HepG2 (cell line): Measurements from ENCODE around the gene CDKN1C. TPM values are rescaled to one million over a fixed set of nuclear protein-coding genes. Genes with fewer than 3 reads are reported as not detected.

Source experiments
- ATAC-seq: fragments of 200-7000 bp; cut with Tn5 transposase; 3 replicates; pipeline ENCODE4 v1.9.1; 2020; ENCODE audit warnings: mild to moderate bottlenecking, moderate library complexity
- BruUV-seq: library from RNA; stranded (reverse); fragments of 400-500 nt; replicated peaks from 2 replicates; lab custom pipeline; 2021; lab: Mats Ljungman, UMichigan
- CTCF ChIA-PET: fragments of 300-600 bp; formaldehyde crosslinking; extraction: SDS; loops from one replicate; lab custom pipeline; 2021; ENCODE audit warnings: low total read pairs, inconsistent platforms, low intra/inter-chr PET ratio; lab: Yijun Ruan, JAX
- POLR2A ChIA-PET: fragments of 350-600 bp; sonication (Branson Sonifier 250); formaldehyde crosslinking; loops from one replicate; lab custom pipeline; 2020; ENCODE audit warnings: antibody characterized with exemption, inconsistent platforms; lab: Yijun Ruan, JAX
- DNase-seq: peaks from one replicate; pipeline ENCODE4 v3.0.0-alpha.2; 2015; ENCODE audit warnings: low spot score
- FAIRE-seq: peaks from 3 replicates; lab custom pipeline; 2011; peaks lifted over from hg19 to GRCh38; lab: Jason Lieb, UNC
- H2AFZ ChIP-seq: one replicate; pipeline ENCODE4 v1.6.1; 2011; ENCODE audit warnings: low read length, inconsistent platforms
- H3K27ac ChIP-seq: fragments of 300-600 bp; 3 replicates; pipeline ENCODE4 v1.8.0; 2011; ENCODE audit warnings: mixed run types, mild to moderate bottlenecking, mixed read lengths, low read length, inconsistent platforms; ENCODE audit not compliant: insufficient read depth; ENCODE audit errors: extremely low read length
- H3K27me3 ChIP-seq, 2 experiments: fragments of 200-600 bp in 1 of 2; 2 replicates in 1 of 2; 3 replicates in 1 of 2; pipeline versions ENCODE4 v1.6.0 to v1.8.0; 2011; ENCODE audit warnings: low read length in 2 of 2, mild to moderate bottlenecking in 2 of 2, moderate library complexity in 2 of 2, inconsistent platforms in 1 of 2; ENCODE audit not compliant: insufficient read depth in 2 of 2, control insufficient read depth in 1 of 2
- H3K36me3 ChIP-seq, 2 experiments: fragments of 200-600 bp in 1 of 2; replicated peaks in 1 of 2; 2 replicates in 1 of 2; 3 replicates in 1 of 2; pipeline versions ENCODE4 v1.5.1 to v1.8.0; 2011; ENCODE audit warnings: low read length in 2 of 2, inconsistent platforms in 1 of 2; ENCODE audit not compliant: insufficient read depth in 2 of 2, control insufficient read depth in 1 of 2
- H3K4me1 ChIP-seq: 2 replicates; pipeline ENCODE4 v1.5.1; 2012; ENCODE audit warnings: low read length, inconsistent platforms; ENCODE audit not compliant: insufficient read depth
- H3K4me2 ChIP-seq: 2 replicates; pipeline ENCODE4 v1.6.0; 2011; ENCODE audit warnings: low read depth, low read length, inconsistent platforms
- H3K4me3 ChIP-seq, 3 experiments: fragments of 200-600 bp in 1 of 3; sonication (generic), shearing (Covaris generic) in 1 of 3; replicated peaks in 1 of 3; 2 replicates each; pipeline ENCODE4 v1.5.1; 2011 to 2016; ENCODE audit warnings: low read length in 3 of 3, inconsistent platforms in 2 of 3, low read depth in 2 of 3, mild to moderate bottlenecking in 2 of 3, control low read depth in 1 of 3, mixed read lengths in 1 of 3; ENCODE audit not compliant: insufficient read depth in 1 of 3
- H3K79me2 ChIP-seq: one replicate; pipeline ENCODE4 v1.6.1; 2011; ENCODE audit warnings: low read length, inconsistent platforms; ENCODE audit not compliant: insufficient read depth
- H3K9ac ChIP-seq: 2 replicates; pipeline ENCODE4 v1.6.0; 2011; ENCODE audit warnings: mild to moderate bottlenecking, low read depth, low read length, inconsistent platforms; ENCODE audit not compliant: insufficient read depth
- H3K9me3 ChIP-seq: 2 replicates; pipeline ENCODE4 v1.5.1; 2012; ENCODE audit warnings: mild to moderate bottlenecking, low read length
- H4K20me1 ChIP-seq: 2 replicates; pipeline ENCODE4 v1.6.0; 2011; ENCODE audit warnings: inconsistent platforms, mild to moderate bottlenecking, low read length, moderate library complexity; ENCODE audit not compliant: insufficient read depth
- ATF4 ChIP-seq, 2 experiments: fragments of 450-650 bp in 1 of 2; sonication (generic) in 1 of 2; formaldehyde crosslinking; IDR thresholded peaks; 2 replicates each; pipeline versions ENCODE4 v1.5.0 to v1.8.0; 2020 to 2022; ENCODE audit warnings: mild to moderate bottlenecking in 1 of 2, missing genetic modification reagents in 1 of 2
- BHLHE40 ChIP-seq: IDR thresholded peaks from 2 replicates; pipeline ENCODE4 v1.6.1; 2011; ENCODE audit warnings: low read length, improper control_type of control experiment
- ETV5 ChIP-seq: IDR thresholded peaks from 2 replicates; pipeline ENCODE4 v1.6.1; 2018; ENCODE audit warnings: missing biosample characterization, missing genetic modification reagents, inconsistent platforms, borderline replicate concordance
- FOSL2 ChIP-seq: sonication (generic); formaldehyde crosslinking; IDR thresholded peaks from 2 replicates; pipeline ENCODE4 v1.4.0; 2020; ENCODE audit warnings: missing genetic modification reagents
- MAFK ChIP-seq, 2 experiments: IDR thresholded peaks in 1 of 2; conservative IDR thresholded peaks in 1 of 2; 2 replicates each; pipeline ENCODE4 v1.6.1; 2011; ENCODE audit warnings: improper control_type of control experiment in 2 of 2, low read length in 2 of 2
- MIER2 ChIP-seq: IDR thresholded peaks from 2 replicates; pipeline ENCODE4 v1.6.1; 2016; ENCODE audit warnings: missing biosample characterization, missing genetic modification reagents
- RARA ChIP-seq: IDR thresholded peaks from 2 replicates; pipeline ENCODE4 v1.6.1; 2016; ENCODE audit warnings: missing genetic modification reagents, missing compliant biosample characterization
- ZKSCAN8 ChIP-seq: IDR thresholded peaks from 2 replicates; pipeline ENCODE4 v1.6.1; 2016; ENCODE audit warnings: borderline replicate concordance, missing genetic modification reagents, missing compliant biosample characterization
- ZNF530 ChIP-seq: sonication (generic); formaldehyde crosslinking; IDR thresholded peaks from 2 replicates; pipeline ENCODE4 v1.5.0; 2020; ENCODE audit warnings: low read depth, mild to moderate bottlenecking, missing genetic modification reagents
- ZNF687 ChIP-seq: sonication (generic); formaldehyde crosslinking; IDR thresholded peaks from 2 replicates; pipeline ENCODE4 v1.5.1; 2020; ENCODE audit warnings: mild to moderate bottlenecking, missing genetic modification reagents, moderate library complexity
- ZNF713 ChIP-seq: sonication (generic); formaldehyde crosslinking; IDR thresholded peaks from 2 replicates; pipeline ENCODE4 v1.4.0; 2020; ENCODE audit warnings: mild to moderate bottlenecking, missing genetic modification reagents
- WGBS: methylation state at CpG from one replicate; pipeline ENCODE4 v1.1.6; 2017; ENCODE audit warnings: low lambda C conversion rate; 5-methylcytosine and 5-hydroxymethylcytosine counted together
- in situ Hi-C: cut with HindIII; loops from 2 replicates; pipeline ENCODE4 v1.10.0; 2017; ENCODE audit warnings: low pct_unique_long_range_greater_than_20kb; ENCODE audit not compliant: extremely low pct_ligation_motif_present
- intact Hi-C: fragments of 100-400 bp; cut with micrococcal nuclease; formaldehyde crosslinking; loops from one replicate; pipeline ENCODE4 v1.10.0; 2022; ENCODE audit not compliant: unreplicated experiment
- polyA plus RNA-seq, 8 experiments: library from polyadenylated mRNA; depleted of rRNA in 3 of 8; stranded (reverse) in 7 of 8; unstranded in 1 of 8; fragments of >200 nt; fragmentation: Illumina TruSeq in 4 of 8; extraction: Trizol in 4 of 8; gene quantifications; 2 replicates each; pipeline versions ENCODE4 v1.2.1 to v1.2.3, GENCODE V29; 2011 to 2016; ENCODE audit warnings: low read depth in 4 of 8, missing spikeins in 1 of 8, mixed read lengths in 1 of 8; ENCODE audit not compliant: insufficient read depth in 1 of 8
- total RNA-seq, 5 experiments: library from RNA; depleted of rRNA; stranded (reverse); fragments of >200 nt; fragmentation: Illumina TruSeq; extraction: Trizol; gene quantifications; 2 replicates each; pipeline ENCODE4 v1.2.3, GENCODE V29; 2016; ENCODE audit warnings: low read depth in 1 of 5

CDKN1C gene
- total and polyA plus RNA-seq, 2 of the 13 experiments (the other 11 are each of a cell fraction or from before 2014, with no cell fraction given) = not detected

GRCh38 chr11:2898366-2899079 lies 12.9 kb upstream of the CDKN1C start:
- Histone ChIP-seq H3K4me2 (no peak overlapping the region), H3K36me3 (no peaks in the 10 kb centered on the region), H3K9ac (no peak overlapping the region), H3K79me2 (peaks cover under 1% of the 10 kb centered on the region), H3K4me3 (no peak overlapping the region), H3K27me3 (peaks cover 0 to 8% of the 10 kb centered on the region in 2 experiments; a peak in 4 of 5 replicates), H2AFZ (no peak overlapping the region), H4K20me1 (no peaks in the 10 kb centered on the region), H3K4me1 (peaks cover 13% of the 10 kb centered on the region), H3K9me3 (no peaks in the 10 kb centered on the region), H3K27ac (no peak overlapping the region)
- no peak for ATAC-seq
- TF ChIP-seq ZNF687 = peak; percentile 28; the same call in 1 of the 2 replicates
- TF ChIP-seq BHLHE40 = peak; percentile 64; the same call in 1 of the 2 replicates
- TF ChIP-seq FOSL2 (CRISPR knock-in tag) = peak; percentile 83
- no peak for TF ChIP-seq ZNF530 (CRISPR knock-in tag)
- TF ChIP-seq ETV5 = peak; percentile 31; the same call in 1 of the 2 replicates
- no peak for TF ChIP-seq ZNF713
- no peak for TF ChIP-seq MIER2 (CRISPR knock-in tag)
- peak; percentile 75 for TF ChIP-seq ZKSCAN8 (CRISPR knock-in tag)
- 0 out of 2 replicates have a peak, but pooled peaks have one; percentile 14 for TF ChIP-seq RARA (CRISPR knock-in tag)
- peak in 1 of 2 experiments; percentile 62; a peak in 1 of 4 replicates for TF ChIP-seq ATF4 (CRISPR knock-in tag; IDR thresholded peaks at IDR 0.05)
- no peak for TF ChIP-seq MAFK (conservative IDR thresholded peaks at IDR 0.05 in 1 of 2, IDR thresholded peaks at IDR 0.05 in 1 of 2; ENCODE audit: low read length in 2 of 2)
- CTCF ChIA-PET = no interaction called here
- peak; percentile 17 for DNase-seq
- POLR2A ChIA-PET = no interaction called here
- intact Hi-C loops (no loop called here), in situ Hi-C loops (loop anchor here (5.0 kb wide), 2 partner anchors 206 to 466 kb away; no protein-coding TSS in a partner anchor)
- WGBS = 50% methylated on average over 10 of the region's 12 CpGs
- no peak for FAIRE-seq
- no TSS peak for BruUV-seq
